ENCODE measurements around the gene JMJD1C.
"Not testable (repeated sequence)": the region's sequence is repeated elsewhere in the genome, so short reads cannot be mapped to it uniquely, and the experiment has no call there.

JMJD1C gene

DNA sequence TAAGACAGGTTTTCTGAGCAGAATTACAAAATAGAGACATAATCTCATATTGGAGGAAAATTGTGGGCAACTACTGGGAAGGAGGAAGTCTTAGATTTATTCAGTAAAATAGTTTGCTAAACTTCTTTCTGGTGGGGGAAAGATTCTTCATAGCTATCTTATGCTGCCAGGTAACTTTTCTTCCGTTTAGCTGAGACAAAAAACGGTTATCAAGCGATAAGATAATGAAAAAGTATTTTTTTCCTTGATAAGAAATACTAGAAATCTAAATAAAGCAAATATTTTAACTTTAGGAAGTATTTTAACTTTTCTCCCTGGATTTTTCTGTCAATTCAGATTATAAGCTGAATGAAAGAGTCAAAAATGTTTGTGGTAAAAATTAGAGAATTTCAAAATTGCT is 52.3 kb downstream of the JMJD1C start:
- no peak for FAIRE-seq
- DNase-seq (ENCODE audit: insufficient read length, low spot score): no peak

DNA sequence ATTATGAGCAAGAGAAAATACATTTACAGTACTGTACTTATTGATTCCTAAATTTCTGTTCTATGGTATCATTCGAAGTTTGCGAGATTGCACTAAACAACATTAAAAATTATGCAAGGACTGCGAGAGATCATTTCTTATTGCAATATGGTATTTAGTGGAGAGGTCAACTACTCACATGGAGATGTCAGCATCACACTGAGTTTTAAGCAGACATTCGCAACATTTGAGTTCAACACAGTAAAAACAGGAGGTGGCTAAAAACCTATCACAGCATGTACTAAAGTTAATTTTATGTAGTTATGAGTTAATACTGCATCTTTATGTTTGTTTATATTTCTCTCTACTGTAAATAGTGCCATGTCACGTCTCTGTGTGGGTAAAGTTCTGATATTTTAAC is 53.5 kb downstream of the JMJD1C start:
- DNase-seq (ENCODE audit: insufficient read length, low spot score) (no peak), FAIRE-seq (no peak)

DNA sequence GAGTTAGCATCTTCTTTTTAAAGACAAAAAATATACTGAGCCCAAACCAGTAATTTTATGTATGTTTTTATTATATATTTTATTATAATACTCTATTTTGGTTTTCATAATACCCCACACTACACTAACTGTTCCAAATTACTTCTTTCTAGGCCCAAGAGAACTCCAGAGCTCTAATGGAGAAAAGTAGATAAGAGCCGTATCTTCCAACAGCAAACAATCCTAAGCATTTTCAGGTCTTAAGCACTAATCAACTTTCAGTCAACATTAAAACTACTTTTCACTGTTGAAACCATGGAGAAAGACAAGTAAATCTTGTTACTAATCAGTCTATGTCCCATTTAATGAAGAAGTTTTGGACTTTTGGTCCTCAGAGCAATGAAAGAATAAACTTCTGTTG is 55.1 kb downstream of the JMJD1C start:
- DNase-seq (ENCODE audit: insufficient read length, low spot score) (no peak), FAIRE-seq (no peak)

DNA sequence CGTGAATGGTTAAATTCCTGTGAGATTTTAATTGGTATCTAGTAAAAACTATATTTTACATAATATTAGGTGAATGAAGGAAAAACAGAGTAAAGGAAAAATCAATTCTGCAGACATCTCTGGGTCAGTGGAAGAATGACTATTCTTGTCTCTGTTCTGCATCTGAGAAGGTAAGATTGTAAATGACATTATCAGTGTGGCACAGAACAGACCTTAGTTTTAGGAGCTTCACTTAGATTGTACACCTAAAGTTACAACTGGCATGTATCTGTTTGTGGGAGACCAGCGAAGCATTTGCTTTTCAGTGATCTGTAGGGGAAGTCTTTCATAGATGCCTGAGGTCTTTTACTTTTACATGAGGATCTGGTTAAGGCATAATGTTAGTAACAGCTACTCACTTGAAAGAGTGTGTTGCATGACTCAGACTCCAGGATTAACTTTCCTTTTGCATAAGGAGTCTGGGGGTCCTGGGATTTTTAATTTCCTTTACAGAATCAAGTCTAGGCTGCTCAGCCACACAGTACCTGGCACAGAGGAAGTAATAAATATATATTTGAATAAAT is 56.2 kb downstream of the JMJD1C start:
- DNase-seq (ENCODE audit: insufficient read length, low spot score): no peak
- no peak for FAIRE-seq

- DNase-seq (ENCODE audit: insufficient read length, low spot score): no peak
- FAIRE-seq: peak; percentile 70
Measured at GRCh38 chr10:63407136-63407662, 58.6 kb downstream of the JMJD1C start.

- FAIRE-seq (no peak), DNase-seq (ENCODE audit: insufficient read length, low spot score) (no peak)
Measured at GRCh38 chr10:63396133-63396761, 69.5 kb downstream of the JMJD1C start.

GRCh38 chr10:63393050-63393449 is 72.7 kb downstream of the JMJD1C start:
- FAIRE-seq (no peak), DNase-seq (ENCODE audit: insufficient read length, low spot score) (no peak)

DNA sequence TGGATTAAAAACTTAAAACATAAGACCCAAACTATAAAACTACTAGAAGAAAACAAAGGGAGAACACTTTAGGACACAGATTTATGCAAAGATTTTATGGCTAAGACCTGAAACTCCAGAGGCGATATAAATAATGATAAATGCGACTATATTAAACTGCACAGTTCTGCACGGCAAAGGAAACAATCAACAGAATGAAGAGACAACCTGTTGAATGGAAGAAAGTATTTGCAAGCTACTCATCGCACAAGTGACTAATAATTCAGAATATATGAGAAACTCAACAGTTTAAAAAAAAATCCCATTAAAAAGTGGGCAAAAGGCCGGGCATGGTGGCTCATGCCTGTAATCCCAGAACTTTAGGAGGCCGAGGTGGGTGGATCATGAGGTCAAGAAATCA is 73.6 kb downstream of the JMJD1C start:
- FAIRE-seq: peak; percentile 11

GRCh38 chr10:63391812-63392211 is 74.0 kb downstream of the JMJD1C start:
- FAIRE-seq (no peak), DNase-seq (ENCODE audit: insufficient read length, low spot score) (no peak)

More for the DNA sequence above, 73.6 kb downstream of the JMJD1C start:
- DNase-seq (ENCODE audit: insufficient read length, low spot score): no peak

GRCh38 chr10:63390521-63390920 is 75.3 kb downstream of the JMJD1C start:
- DNase-seq (ENCODE audit: insufficient read length, low spot score) (no peak), FAIRE-seq (no peak)

- FAIRE-seq: no peak
- DNase-seq (ENCODE audit: insufficient read length, low spot score): no peak
Measured at GRCh38 chr10:63388421-63389031, 77.3 kb downstream of the JMJD1C start.

GRCh38 chr10:63385254-63385653 is 80.5 kb downstream of the JMJD1C start:
- no peak for DNase-seq (ENCODE audit: insufficient read length, low spot score)

DNA sequence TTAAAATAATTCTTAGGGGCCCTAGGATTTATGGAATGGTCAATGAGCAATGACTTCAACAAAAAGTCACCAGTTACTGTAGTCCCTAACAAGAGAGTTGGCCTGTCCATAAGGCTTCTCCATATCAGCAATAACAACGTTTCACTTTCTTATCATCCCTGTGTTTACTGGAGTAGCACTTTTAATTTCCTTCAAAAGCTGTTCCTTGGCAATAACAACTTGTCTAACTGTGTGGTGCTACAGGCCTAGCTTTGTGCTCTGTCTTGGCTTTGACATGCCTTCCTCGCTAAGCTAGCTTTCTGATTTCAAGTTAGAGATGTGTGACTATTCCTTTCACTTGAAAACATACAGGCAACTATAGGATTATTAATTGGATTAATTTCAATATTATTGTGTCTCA is 81.1 kb downstream of the JMJD1C start:
- FAIRE-seq (no peak), DNase-seq (ENCODE audit: insufficient read length, low spot score) (no peak)

More at GRCh38 chr10:63385254-63385653, 80.5 kb downstream of the JMJD1C start:
- no peak for FAIRE-seq

DNA sequence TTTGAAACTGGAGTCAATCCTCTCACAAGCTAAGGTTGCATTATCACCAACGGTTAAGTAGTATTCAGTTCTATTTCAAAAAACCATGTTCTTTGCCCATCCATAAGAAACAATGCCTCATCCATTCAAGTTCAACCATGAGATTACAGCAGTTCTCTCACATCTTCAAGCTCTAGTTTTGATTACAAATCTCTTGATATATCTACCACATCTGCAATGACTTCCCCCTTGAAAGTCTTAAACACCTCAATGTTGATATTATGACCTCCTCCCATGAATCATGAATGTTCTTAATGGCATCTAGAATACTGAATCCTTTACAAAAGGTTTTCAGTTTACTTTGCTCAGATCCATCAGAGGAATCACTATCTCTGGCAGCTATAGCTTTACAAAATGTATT is 81.8 kb downstream of the JMJD1C start:
- FAIRE-seq: no peak
- DNase-seq (ENCODE audit: insufficient read length, low spot score): no peak

DNA sequence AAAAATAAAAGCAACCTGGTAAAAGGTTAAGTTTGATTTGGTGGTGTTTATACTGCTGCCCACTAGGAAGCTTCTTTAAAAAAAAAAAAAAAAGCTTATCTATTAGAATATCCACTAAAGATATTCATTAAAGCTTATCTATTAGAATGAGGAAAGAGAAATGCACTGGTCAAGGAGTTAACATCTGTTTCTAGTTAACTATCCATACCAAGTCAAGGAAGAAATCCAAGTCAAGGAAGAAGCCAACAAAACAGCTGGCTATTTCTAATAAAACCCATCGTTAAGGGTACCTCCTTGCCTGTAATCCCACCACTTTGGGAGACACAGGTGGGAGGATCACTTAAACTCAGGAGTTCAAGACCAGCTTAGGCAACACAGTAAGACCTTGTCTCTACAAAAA is 82.6 kb downstream of the JMJD1C start:
- DNase-seq (ENCODE audit: insufficient read length, low spot score) (no peak), FAIRE-seq (no peak)

- no peak for FAIRE-seq
- DNase-seq (ENCODE audit: insufficient read length, low spot score): no peak
Measured at GRCh38 chr10:63382066-63382465, 83.7 kb downstream of the JMJD1C start.

DNA sequence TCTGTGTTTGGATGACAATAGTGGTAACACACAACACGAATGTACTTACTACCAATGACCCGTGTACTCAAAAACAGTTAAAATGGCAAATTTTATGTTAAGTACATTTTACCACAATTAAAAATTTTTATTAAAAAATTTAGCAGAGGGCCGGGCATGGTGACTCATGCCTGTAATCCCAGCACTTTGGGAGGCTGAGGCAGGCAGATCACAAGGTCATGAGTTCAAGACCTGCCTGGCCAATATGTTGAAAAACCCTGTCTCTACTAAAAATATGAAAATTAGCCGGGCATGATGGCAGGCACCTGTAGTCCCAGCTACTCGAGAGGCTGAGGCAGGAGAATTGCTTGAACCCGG is 88.5 kb downstream of the JMJD1C start:
- not testable (repeated sequence) for FAIRE-seq; DNase-seq (ENCODE audit: insufficient read length, low spot score)

GRCh38 chr10:63376560-63377304 is 89.0 kb downstream of the JMJD1C start:
- DNase-seq (ENCODE audit: insufficient read length, low spot score) (no peak), FAIRE-seq (peak; percentile 96)

GRCh38 chr10:63375859-63376258 is 89.9 kb downstream of the JMJD1C start:
- DNase-seq (ENCODE audit: insufficient read length, low spot score): no peak

GRCh38 chr10:63375458-63375857 is 90.3 kb downstream of the JMJD1C start:
- DNase-seq (ENCODE audit: insufficient read length, low spot score) (no peak), FAIRE-seq (no peak)

More at GRCh38 chr10:63375859-63376258, 89.9 kb downstream of the JMJD1C start:
- FAIRE-seq: no peak

GRCh38 chr10:63374991-63375390 is 90.8 kb downstream of the JMJD1C start:
- DNase-seq (ENCODE audit: insufficient read length, low spot score) (no peak), FAIRE-seq (no peak)
